SU-DHL-6 (cell line): Measurements from ENCODE around the gene GRID1.

ENCODE experiments used
- EZH2phosphoT487 ChIP-seq: fragments of 200-600 bp; sonication (generic), shearing (Covaris generic); conservative IDR thresholded peaks from 2 replicates; pipeline ENCODE4 v1.6.1; 2018; ENCODE audit warnings: mild to moderate bottlenecking, antibody characterized with exemption, low read length, moderate library complexity, mixed read lengths
- TF ChIP-seq, protein P1 (sequence below): fragments of 200-600 bp; sonication (generic); IDR thresholded peaks from one replicate; pipeline ENCODE4 v1.5.1; 2017; ENCODE audit warnings: antibody characterized with exemption, mild to moderate bottlenecking, low read length, moderate library complexity; ENCODE audit not compliant: insufficient read depth, poor library complexity, severe bottlenecking

DNA sequence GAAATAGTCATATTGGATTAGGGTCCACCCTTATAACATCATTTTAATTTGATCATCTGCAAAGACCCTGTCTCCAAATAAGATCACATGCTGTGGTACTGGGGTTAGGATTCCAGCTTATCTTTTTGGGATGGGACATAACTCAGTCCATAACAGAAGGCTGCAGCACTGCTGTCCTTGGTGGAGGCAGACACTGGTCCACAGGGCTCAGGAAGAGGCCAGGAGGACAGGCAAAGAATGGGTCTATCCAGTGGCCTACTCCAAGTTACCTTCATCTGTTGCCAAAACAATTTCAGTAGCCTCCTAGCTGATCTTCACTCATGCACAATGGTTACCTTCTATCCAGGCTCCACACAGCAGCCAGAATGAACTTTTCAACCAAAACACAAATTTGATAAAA lies 387.0 kb downstream of the GRID1 start:
- TF ChIP-seq, protein P1, sequence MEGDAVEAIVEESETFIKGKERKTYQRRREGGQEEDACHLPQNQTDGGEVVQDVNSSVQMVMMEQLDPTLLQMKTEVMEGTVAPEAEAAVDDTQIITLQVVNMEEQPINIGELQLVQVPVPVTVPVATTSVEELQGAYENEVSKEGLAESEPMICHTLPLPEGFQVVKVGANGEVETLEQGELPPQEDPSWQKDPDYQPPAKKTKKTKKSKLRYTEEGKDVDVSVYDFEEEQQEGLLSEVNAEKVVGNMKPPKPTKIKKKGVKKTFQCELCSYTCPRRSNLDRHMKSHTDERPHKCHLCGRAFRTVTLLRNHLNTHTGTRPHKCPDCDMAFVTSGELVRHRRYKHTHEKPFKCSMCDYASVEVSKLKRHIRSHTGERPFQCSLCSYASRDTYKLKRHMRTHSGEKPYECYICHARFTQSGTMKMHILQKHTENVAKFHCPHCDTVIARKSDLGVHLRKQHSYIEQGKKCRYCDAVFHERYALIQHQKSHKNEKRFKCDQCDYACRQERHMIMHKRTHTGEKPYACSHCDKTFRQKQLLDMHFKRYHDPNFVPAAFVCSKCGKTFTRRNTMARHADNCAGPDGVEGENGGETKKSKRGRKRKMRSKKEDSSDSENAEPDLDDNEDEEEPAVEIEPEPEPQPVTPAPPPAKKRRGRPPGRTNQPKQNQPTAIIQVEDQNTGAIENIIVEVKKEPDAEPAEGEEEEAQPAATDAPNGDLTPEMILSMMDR, result no peak
- TF ChIP-seq EZH2phosphoT487, result no peak
